OCI-M1 (cell line): ENCODE data around the gene INSC.

Experiments
- DNase-seq: peaks from one replicate; lab custom pipeline; 2025; lab: John Stamatoyannopoulos, UW

Gene INSC

DNA sequence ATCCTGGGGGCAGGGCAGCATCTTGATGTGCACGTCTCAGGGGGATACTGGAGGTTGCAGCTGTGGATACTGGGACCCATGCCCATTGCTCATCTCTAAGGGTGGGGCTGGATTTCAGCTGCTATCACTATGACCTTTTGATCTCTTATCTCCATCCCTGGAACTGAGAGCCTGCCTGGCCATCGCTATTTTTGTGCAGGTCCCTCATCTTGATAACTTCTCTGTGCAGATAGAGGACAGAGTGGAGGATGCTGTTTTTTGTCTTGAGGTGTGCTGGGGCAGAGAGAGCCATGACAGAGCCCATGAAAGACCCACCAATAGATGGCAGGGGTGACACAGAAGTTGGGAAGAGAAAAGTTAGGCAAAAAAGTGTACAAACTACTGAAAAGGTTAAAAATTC lies 5.1 kb upstream of the INSC start:
- no peak for DNase-seq

DNA sequence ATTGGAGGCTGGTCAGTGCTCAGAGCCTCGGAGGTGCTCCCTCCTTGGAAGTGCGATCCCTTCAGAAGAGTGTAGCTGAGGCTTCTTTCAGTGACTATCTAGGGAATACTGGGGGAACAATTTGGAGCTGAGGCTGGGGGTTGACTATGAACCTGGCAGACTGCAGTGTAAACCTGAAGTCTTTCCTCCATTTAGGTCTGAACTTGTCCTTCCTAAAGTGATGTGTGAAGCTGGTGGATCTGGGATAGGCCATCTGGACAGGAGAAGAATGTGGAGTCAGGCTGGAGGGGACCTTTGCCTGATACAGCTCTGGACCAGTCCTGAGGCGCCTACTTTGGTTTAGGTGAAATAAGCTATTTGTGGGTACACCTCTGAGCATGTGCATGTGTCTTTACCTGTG lies 3.5 kb upstream of the INSC start:
- DNase-seq: no peak

GRCh38 chr11:15112131-15112541 lies 2.6 kb upstream of the INSC start:
- no peak for DNase-seq

- peak; percentile 59 for DNase-seq
Measured at GRCh38 chr11:15113381-15113780, 1.3 kb upstream of the INSC start.

GRCh38 chr11:15115686-15116085 lies 963 bp downstream of the INSC start:
- no peak for DNase-seq

- DNase-seq: no peak
Measured at GRCh38 chr11:15117751-15118150, 3.0 kb downstream of the INSC start.

DNA sequence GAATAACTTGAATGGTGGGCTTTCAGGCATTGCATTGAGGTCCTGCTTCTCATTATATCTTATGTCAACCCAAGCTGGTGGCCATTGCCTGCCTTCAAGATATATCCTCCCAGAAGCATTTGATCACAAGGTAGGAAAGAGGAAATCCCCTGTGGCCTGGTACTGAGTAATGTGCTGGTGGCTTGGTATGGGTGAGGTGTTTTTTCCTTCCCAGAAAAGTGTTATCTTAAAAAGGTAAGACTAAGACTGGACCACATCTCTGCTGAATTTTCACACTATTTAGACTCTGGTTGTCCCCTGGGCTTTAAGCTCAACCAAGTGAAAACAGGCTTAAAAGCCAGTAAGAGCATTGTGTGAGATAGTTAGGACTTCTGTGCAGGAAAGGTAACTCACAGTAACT lies 3.7 kb downstream of the INSC start:
- no peak for DNase-seq

GRCh38 chr11:15119352-15119751 lies 4.6 kb downstream of the INSC start:
- DNase-seq: no peak

- DNase-seq: no peak
Measured at GRCh38 chr11:15119826-15120225, 5.1 kb downstream of the INSC start.

DNA sequence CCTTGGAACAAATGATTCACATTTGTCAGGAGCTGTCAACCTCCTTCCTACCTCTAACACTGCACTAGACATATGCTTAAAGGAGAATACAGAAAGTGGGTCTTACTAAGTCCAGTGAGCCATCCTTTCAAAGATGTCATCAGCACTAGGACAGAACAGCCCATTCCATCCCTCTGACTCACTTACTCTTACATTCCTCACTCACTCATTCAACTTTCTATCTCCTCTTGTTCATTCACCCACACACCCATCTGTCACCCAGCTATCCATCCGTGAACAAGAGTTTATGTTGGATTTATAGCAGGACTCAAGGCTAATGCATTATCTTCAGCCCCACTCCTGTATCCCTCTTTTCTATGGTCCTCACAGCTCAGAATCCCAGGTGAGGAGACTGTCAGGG lies 9.1 kb downstream of the INSC start:
- no peak for DNase-seq

DNA sequence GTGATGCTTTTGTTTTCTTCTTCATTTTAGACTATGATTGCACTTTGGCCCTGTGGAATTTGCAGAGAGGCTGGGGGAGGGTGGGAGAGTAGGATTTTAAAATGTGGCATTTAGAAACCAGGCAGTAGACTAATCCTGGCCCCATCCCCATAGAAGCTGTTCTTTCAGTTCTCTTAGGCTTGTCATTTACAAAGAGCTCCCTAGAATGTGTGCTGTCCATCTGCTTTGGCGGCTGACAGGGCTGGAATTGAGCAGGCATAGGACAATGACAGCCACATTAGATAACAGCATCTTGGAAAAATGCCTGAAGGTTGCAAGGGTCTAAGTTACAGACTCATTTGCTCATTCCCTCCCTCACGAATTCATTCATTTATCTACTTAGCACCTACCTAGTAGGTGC lies 9.8 kb downstream of the INSC start:
- DNase-seq: no peak

- no peak for DNase-seq
Measured at GRCh38 chr11:15127341-15127740, 12.6 kb downstream of the INSC start.

DNA sequence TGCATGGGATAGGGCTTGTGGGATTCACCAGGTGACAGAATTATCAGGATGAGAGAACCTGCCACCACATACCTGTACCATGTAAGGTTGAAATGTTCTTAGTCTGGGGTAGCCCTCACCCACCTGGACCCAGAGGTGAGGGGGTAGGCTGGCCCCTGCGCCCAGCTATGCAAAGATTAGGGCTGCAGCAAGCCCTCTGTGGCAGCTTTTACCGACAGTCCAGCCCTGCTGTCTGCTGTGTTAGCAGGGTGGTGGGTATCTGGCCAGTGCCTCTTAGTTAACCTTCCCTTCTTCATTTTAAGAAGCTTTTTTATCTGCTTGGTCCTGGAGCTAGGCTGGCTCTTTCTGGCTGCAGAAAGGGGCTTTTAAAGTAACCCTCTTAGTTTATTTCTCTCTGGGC lies 13.9 kb downstream of the INSC start:
- DNase-seq: no peak

DNA sequence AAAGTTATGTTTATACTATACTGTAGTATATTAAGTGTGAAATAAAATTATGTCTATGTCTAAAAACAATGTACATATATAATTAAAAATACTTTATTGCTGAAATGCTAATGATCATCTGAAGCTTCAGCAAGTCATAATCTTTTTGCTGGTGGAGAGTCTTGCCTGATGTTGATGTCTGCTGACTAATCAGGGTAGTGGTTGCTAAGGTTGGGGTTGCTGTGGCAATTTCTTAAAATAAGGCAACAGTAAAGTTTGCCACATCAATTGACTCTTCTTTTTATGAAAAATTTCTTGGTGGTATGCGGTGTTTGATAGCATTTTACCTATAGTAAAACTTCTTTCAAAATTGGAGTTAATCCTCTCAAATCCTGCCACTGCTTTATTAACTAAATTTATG lies 21.4 kb downstream of the INSC start:
- DNase-seq: no peak

- no peak for DNase-seq
Measured at GRCh38 chr11:15139096-15139770, 24.5 kb downstream of the INSC start.

GRCh38 chr11:15139958-15140659 lies 25.4 kb downstream of the INSC start:
- no peak for DNase-seq

GRCh38 chr11:15141381-15141780 lies 26.7 kb downstream of the INSC start:
- no peak for DNase-seq

DNA sequence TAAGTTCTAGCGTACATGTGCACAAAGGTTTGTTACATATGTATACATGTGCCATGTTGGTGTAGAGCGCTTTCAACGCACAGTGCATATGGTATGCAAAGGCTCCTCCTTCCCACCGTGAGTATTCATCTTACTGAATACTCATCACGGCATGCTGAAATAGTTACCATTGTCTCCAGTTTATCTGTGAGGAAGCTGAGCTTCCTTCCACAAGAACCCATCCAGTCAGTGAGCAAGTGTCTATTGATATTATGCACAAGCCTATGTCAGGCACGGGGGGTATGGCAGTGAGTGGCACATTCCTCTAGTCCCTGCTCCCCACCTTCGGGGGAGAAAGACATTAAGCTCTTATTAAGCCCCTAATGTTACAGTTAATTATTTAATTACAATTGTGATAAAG lies 28.1 kb downstream of the INSC start:
- no peak for DNase-seq

DNA sequence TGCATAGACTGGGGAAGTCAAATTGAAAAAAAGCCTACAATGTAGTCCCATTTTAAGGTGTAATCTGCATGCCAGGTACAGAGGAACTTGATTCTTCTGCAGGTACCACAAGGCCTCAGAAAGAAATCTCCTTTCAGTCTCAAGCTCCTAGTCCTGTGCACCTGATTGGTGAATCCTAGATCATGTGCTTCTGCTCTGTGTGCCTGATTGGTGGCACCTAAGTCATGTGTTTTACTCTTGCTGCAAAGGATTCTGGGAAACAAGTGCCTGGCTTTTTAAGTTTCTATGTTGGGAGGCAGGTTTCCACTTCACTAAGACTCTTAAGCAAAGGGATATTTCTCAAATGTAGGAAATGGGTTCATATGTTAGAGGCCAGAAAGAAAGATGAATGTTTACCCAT lies 29.1 kb downstream of the INSC start:
- DNase-seq: no peak

GRCh38 chr11:15144347-15144746 lies 29.6 kb downstream of the INSC start:
- DNase-seq: no peak

DNA sequence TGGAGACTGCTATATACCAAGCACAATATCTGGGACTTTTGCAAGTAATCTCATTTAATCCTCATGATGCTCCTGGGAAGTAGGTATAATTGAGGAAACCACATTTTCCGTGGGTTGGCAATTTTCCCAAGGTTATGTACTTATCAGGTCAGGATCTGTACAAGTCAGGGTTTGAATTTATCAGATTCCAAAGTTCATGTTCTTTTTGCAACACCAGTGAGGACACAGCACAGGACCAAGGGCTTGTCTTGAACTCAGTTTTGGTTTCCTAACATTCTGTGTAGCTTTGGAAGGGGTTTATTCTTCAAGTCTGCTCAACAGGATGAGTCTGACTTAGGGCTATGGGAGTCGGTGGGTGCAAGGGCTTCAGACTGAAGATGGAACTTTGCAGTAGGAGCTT lies 30.4 kb downstream of the INSC start:
- DNase-seq: no peak

DNA sequence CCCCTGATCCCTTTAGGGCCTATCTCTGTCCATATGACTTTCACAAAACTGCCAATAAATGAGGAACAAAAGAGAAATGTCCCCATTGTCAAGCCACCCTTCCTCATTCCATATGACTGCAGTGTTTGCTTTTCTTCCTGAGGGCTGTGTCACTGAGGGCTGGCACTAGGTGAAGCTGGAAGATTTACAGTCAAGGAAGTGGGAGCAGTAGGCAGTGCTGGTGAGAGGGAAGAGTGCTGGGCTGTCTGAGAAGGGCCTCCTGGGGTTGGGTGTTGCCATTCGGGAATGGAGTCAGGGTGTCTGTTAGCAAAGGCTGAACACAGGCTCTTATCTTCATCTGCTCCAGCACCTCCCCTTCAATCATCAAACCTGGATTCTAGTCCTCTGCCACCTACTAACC lies 30.9 kb downstream of the INSC start:
- peak; percentile 5 for DNase-seq

- no peak for DNase-seq
Measured at GRCh38 chr11:15146271-15147003, 31.7 kb downstream of the INSC start.
